ENCODE results near the gene CABP7.

DNA sequence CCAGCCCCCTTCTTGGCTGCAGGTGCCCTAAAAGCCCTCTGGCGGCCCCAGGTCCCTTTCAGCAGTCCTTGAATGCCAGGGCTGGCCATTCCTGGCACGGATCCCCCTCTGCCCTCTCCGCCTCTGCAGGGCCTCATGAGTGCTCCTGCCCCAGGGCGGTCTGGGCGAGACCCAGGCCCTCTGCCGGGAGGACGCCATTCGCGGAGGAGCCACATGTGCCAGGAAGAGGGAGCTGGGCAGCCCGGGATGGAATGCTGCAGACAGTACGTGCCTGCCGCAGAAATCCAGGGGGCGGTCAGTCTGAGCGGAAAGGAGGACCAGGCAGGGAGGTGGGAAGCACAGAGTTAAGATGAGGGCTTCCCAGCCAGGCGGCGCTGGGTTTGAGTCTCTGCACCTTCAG is 2.8 kb downstream of the CABP7 start:
- TF ChIP-seq, protein P1, sequence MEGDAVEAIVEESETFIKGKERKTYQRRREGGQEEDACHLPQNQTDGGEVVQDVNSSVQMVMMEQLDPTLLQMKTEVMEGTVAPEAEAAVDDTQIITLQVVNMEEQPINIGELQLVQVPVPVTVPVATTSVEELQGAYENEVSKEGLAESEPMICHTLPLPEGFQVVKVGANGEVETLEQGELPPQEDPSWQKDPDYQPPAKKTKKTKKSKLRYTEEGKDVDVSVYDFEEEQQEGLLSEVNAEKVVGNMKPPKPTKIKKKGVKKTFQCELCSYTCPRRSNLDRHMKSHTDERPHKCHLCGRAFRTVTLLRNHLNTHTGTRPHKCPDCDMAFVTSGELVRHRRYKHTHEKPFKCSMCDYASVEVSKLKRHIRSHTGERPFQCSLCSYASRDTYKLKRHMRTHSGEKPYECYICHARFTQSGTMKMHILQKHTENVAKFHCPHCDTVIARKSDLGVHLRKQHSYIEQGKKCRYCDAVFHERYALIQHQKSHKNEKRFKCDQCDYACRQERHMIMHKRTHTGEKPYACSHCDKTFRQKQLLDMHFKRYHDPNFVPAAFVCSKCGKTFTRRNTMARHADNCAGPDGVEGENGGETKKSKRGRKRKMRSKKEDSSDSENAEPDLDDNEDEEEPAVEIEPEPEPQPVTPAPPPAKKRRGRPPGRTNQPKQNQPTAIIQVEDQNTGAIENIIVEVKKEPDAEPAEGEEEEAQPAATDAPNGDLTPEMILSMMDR (IDR thresholded peaks at IDR 0.05), result no peak
- TF ChIP-seq POLR2AphosphoS5 (IDR thresholded peaks at IDR 0.05; ENCODE audit: insufficient read depth in 1 of 2, low read depth in 1 of 2), result no peak

All from vagina (tissue), 2 donors.